NCI-H2196 (cell line): ENCODE results near the gene HOXB8.

Experiments used
- DNase-seq: peaks from one replicate; lab custom pipeline; 2025; ENCODE audit not compliant: unreplicated experiment; lab: John Stamatoyannopoulos, UW

Gene HOXB8

DNA sequence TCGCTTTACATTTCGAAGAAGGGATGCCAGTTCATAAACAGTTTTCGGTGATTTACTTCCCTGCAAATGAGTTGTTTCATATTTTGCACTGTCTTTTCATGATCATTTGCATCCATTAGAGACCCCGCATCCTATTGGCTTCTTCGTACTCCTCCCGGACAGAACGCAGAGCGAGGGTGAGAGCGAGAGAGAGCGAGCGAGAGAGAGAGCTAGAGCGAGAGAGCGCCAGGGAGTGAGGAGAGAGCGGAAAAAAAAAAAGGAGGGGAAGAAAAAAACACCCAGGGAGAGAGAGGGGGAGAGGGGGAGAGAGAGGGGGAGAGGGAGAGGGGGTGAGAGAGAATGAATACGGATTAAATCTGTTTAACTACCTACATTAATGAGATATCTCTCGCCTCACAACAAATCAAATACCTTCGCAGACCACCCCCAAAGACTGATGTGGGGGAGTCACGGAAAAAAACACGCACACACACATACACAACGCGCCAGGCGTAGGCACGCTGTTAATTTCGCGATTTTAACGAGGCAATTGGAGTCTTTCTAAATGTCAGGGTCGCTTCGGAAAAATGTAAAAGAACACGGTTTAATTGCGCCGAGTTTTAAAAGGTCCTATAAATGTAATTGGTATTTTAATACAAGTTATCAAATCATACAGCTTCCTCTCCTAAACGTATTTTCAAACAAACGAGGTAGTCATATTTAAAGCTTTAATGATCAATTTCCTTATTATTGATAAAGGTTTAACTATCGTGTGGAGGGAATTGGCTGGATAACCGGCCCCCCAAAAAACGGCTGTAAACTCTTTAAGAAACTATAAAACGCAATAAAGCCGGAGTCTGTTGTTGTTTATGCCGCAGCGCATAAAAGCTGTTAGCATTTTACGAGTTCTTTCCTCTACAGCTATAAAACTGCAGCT lies at the start of gene HOXB8:
HOXB8 (minus strand) TSS at position 246 of the 916 bp plus-strand sequence. CDS start 588 bp downstream, outside the sequence.
- DNase-seq = no peak

DNA sequence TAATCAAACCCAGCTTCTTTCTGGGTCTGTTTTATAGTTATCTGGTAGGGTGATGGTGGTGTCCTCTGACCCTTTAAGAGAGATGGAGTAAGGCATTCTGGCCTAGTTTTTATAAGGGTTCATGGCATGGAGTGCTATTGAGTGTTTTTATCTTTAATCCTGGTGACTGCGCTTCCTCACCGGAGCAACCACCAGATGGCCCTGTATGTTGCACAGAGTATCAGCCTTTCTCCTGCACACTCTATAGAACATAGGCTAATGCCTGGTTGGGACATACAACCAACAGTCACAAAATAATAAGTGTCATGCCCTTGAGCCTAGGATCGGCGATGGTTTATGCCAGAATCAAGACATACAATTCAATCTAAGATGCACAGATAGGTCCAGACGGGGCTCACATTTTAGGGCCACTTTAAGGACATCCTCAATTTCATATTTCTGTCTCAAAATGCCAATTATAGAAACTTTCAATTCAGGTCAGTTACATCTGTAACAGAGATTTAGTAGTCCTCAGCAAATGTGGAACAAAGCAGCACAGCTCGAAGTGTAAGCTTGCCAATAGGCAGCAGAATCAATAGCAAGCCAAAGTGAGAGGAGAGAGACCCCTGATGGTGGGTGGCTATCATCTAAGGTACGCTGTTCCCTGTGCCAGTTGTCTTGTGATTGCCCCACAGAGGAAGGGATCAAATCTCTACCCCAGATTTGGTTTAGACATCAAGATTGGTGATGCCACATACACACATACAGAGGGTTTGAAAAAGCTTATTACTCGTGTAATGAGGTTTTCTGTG lies 48.2 kb upstream of the HOXB8 start:
- no peak for DNase-seq

DNA sequence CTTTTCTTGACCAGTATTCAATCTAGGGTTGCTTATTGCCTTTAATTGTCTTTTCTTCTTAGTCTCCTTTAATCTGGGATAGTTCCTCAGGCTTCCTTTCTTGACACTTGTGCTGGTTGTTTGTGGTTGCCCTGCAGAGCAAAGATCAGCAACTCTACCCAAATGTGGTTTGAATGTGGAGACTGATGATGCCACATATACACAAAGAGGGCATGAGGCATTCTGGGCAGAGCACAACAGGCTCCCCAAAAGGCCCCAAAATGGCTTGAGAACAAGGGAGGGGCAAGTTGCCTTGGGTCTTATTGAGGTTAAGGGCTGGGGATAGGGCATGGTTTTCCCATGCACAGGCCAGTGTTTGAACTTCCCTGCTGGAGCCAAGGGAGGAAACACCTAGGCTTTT lies 40.8 kb upstream of the HOXB8 start:
- DNase-seq = no peak

DNA sequence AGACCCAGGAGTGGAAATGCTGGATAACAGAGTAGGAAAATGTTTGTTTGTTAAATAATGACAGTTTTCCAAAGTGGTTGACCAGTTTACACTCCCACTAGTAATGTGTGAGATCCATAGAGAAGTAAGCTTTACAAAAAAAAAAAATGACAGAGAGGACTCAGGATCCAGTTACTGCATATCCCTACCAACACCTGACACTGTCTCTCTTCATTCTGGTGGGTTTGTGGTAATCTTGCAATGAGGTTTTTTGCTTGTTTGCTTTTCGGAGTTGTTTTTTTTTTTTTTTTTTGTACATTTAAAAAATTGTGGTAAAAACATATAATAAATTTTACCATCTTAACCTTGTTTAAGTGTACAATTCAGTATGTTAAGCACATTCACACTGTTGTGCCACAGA lies 34.6 kb upstream of the HOXB8 start:
- no peak for DNase-seq

DNA sequence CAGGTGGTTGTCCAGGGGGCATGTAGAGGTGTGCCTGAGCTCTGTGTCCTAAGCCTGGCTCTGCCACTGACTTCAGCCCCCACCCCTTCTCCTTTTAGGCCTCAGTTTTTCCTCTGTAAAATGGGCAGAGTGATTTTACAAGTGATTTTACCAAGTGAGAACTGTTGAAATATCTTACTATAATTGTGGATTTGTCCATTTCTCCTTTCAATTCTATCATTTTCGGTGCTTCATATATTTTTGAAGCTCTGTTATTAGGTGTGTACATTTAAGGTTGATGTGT lies 32.8 kb upstream of the HOXB8 start:
- no peak for DNase-seq

DNA sequence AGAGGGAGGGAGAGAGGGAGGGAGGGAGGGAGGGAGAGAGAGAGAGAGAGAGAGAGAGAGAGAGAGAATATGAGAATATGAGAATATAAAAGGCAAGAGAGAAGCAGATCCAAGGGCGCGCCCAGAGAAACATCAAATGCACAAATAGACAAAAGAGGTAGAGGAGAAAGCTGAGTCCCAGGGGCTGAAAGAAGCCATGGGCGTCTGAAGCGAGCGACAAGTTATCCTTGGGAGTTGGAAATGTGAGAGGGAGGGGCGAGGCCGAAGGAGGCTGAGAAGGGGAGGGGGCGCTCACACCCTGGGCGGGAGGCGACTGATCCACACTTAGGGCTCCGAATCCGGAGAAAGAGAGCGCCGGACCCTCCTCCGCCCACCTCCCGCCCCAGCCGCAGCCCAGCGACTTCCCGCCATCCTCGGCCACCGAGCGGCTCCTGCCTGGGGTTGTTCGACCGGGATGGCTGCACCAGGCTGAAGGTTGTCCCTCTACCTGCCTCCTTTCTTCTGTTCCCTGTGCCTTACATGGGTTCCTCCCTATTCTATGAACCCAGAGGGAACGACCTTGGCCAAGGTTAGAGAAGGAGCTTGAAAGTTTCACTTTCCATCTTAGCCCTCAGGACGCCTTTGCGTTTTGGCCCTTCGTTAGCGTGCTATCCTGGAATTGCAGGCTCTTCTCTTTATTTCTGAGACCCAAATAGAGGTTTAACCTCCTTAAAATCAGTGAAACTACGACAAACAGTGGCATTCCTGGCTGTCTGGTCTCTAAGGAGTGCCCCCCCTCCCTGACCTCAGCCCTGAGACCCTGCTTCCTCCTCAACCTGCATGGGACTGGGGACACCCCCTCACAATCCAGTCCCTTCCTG lies 32.2 kb upstream of the HOXB8 start:
- no peak for DNase-seq

DNA sequence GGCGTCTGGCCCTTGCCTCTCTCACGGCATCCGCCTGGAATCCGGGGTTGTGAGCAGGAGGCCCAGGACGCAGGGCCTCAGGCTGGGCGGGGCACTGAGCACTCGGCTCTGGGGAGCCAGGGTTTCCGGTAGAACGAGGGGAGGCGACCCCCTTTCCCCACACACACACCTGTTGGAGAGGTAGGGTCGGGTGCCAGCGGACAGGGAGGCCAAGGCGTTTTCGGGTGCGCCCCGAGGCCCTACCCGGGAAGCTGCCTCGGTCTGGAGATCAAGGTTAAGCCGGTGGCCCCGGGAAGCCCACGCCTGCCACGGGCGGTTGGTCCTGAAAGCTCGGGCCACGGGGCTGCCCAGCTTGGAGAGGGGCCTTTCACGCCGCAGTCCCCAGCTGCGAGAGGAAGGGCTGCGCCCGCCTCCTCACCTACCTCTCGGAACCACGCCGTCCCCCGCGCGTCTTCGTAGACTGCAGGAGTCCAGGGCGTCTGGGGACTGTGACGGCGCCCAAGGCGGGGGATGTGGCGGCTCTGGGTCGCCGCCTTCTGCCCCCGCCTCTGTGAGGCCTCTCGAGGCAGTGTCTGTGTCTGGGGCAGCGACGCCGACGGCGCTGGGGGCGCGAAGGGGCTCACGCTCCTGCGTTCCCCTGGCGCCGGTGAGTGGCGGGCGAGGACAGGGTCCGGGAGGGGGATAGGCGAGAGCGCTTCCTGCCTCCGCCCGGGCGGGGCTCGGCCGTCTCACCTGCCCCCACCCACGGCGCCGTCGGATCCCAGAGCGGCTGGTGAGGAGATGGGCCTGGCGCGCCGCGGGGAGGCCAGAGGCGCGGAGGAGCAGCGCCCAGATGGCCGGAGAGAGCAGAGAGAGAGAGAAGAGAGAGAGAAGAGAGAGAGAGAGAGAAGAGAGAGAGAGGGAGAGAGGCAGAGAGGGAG lies 31.4 kb upstream of the HOXB8 start:
- no peak for DNase-seq

DNA sequence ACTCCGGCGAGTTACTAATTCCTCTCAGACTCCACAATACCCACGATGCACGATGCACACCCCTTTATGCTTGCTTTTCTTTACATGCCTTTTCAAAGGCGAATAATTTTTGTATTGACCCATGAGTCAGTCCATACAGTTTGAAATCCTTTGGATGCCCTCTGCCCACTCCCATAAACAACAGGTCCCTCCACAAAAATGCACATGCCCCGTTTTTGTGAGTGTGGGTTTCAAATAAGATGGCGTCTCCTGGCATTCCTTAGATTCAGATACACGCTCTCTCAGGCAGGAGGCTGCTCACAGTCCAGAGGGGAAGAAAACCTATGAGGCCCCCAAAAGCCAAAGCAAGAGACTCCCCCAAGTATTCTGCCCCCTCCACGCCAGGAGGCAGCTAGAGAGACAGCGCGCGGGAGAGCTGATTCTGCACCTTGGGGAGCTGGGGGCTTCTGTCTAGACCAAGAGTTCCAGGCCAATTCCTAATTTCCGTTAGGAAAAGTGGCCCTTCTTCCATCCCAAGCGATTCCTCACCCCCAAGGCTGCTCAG lies 30.6 kb upstream of the HOXB8 start:
- no peak for DNase-seq

DNA sequence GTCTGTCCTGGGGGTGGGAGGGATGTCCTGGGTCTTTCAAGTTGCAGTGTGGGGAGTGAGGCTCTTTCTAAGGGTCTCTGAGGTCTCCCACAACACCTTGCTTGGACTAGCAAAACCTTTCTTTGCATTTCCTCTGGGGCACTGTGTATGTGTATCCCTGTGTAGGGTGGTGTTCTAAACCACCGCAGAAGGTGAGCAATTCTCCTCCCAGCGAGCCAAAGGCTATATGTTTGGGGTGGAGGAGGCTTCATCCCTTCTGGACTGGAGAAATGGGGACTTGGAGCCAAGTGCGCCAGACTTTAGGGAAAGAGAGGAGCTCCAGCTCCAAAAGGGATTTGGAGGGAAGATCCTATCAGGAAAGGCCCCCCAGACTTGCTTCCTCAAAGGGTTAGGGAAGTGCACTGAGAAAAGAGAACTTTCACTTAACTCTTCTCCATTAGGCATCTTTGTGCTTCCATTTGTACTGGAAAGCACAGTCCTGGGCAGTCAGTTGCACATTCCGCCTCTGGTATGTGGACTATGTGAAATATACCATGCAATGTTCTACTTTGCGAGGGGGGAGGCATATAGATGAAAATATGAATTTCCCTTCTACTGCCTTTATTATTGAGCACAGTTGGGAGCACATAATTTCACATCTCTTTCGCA lies 29.9 kb upstream of the HOXB8 start:
- DNase-seq = no peak

DNA sequence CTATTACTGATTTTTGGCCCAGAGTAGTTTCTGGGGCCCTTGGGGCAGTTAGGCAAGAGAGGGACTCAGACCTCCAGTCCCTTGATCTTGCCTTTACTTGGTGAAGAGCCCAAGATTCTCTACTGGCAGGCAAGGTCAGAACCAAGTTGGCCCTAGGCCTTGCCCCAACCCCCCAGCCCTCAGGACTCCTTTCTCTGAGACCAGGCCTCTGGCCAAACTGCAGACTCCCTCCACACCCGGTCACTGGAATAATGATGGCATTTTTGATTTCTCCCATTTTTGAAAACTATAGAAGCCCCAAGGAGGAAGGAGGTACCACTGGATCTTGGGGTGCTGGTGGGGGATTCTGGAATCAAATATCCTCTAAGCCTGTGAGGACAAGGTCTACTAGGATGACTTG lies 29.1 kb upstream of the HOXB8 start:
- no peak for DNase-seq

DNA sequence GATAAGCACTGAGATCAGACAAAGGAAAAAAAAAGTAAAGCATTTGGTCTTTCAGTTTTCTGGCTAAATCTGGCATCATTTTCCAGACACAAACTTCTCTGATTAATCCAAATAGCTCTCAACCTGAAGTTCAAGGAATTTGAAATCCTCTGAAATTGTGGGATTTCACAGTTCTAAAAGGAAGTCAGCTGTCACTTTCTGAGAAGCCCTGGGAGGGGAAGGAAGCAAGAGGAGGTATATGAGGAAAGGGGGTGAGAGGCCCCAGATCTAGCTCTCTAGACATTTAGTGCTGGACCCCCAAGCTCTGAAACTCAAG lies 28.6 kb upstream of the HOXB8 start:
- DNase-seq = no peak

DNA sequence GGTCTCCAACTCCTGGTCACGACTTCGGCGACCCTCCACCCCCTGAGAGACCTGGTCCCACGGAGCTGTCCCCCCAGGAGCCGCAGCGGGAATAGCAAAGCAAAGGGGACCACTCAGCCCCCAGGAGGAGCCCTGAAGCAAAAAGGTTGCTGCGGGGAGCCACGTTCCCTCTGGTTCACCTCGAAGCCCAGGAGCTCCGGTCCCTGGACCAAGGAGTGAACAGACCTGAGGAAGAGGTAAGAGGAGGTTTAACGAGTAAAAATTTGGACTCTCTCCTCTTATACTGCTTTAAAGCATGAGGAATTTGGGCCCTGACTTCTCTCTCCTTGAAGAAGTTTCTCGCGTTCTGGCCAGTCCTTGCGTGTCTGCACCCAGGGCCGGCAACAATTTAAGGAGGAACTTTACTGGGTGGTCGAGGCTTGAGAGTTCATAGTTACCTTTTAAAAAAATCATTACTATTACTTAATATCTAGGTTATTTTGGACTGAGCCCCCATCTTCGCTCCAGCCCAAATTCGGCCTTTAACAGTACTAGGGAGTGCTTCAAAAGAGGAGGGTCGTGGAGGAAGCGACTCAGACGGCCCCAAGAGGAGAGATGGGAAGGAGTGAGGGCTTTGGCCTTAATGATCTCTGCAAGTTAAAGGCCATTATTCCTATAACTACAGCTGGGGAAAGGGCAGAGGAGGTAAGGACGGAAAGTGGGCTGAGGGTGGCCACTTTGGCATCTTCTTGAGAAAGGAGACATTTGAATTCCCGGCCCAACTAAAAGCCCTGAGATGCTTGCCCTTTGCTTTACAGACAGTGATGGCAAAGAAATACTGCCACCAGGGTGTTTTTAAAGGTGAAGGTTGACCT lies 28.0 kb upstream of the HOXB8 start:
- DNase-seq = no peak

DNA sequence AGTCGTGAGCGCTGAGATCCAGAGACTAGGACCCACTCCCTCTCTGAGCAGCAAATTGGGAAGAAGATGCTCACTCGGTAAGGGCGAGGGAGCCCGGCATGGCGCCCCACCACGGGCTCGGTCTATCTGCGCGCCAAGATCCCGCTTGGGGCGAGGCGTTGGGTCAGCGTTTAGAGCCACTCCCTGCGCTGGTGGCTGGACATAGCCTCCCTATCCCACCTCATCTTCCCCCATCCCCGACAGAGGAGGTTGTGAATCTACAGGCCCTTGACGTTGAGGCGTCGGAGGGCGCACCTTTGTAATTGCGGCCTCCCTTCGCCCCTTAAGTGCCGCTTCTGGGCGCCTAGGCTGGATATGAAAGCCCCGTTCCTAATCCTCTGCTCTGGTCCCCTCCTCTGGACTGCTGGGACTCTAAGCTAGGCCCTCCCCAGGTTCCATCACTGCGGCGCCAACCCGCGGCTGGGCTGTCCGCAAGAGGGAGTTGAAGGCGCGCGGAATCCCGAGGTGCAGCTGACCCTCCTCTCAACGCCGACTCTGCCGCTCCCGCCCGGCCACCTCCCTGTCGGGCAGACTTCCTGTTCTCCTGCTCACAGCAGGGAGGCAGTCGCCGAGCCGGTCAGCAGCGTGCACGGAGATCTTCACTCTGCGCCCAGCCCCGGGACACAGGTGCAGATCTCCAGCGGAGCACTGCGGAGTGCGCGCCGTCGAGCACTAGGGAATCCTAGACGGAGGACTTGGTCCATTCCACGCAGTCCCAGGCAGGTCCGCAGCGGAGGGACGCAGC lies 27.2 kb upstream of the HOXB8 start:
- no peak for DNase-seq

DNA sequence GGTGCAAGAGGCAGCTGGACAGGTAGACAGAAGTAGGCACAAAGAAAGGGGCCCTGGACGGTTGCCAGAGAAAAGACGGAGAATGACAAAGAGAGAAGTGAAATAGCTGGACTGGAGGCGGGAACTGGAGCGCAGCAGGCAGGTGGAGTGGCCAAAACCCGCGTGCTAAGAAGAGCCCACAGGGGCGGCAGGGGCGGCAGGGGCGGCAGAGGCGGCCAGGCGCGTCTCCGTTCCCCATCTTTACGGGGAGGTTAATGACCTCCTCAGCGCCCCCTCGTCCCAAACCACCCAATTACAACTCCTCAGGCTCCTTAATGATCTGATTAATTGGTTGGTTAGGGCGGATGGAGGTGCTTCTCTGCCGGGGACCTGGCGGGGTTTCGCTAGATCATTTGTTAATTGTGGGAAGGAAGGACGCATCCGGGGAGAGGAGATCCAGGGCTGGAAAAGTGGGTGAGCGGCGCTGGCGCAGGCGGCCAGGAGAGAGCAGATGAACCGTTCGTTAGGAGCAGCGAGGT lies 26.5 kb upstream of the HOXB8 start:
- DNase-seq = no peak

DNA sequence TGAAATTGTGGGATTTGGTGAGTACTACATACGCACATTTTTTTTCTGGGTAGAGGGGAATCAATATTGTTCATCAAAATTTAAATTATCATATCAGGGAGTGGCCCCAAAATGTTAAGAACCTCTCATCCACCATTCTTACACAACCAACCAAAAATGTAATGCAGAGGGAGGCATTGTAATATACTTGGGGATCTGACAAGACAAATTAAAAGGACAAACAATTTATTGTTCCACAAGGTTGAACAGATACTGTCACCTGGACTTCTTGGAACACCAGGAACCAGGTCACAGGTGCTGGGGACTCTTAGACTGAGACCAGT lies 25.7 kb upstream of the HOXB8 start:
- DNase-seq = no peak

DNA sequence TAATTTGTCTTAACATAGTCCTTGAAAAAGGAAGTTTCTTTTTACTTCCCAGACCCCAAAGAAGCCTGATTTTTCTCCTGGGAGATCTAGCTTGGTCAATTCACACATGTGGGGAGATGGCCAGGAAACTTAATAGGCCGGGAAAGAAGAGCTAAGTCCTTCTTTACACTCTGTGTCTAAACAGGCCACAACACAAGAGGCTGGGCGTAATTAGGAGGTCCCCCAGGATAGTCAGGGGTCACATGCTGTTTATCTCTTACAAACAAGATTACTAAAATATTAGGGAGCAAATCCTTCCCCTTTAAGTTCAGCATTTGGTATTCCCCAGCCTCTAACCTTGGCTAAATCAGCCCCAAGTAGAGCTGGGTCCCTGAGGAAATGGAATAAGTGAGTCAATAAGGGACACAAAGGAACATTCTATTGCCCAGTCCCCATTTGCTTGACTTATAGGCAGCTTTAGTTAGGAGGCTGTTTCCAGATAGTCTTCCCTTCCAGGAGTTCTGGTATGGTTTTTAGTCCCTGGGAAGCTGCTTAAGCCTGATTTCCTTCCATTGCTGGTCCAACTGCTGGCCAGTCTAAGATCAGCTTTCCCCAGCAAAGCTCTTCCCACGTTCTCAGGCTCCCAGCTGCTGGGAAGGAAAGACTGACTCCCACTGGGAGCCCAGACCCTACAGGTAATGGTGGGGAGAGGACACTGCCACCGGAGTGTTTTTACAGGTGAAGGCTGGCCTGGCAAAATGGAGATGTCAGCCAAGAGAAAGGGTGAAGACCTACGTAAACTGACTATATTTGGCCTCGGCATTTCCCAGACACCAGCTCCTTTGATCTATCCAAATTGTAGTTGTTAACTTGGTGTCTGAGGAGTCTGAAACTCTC lies 25.1 kb upstream of the HOXB8 start:
- no peak for DNase-seq

DNA sequence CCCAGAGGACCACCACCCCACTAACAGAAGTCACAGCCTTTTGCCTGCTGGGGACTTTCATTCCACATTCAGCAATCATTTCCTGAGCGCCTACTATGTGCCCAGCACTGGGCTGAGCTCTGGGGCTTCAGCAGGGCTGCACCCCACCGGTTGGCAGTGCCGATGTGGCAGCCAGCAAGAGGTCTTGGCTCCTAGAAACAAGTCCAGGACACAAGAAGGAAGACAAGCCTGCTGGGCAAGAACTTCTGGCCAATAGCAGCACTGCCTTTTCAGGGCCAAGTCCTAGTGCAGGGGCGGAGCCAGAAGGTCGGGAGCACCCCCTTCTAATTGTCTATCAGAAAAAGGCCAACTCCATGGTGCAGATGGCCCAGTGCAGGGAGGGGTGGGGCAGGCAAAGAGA lies 24.0 kb upstream of the HOXB8 start:
- no peak for DNase-seq
